HCT116 (cell line): ENCODE data around the gene ST7. TPM values are rescaled to one million over a fixed set of nuclear protein-coding genes. Genes with fewer than 3 reads are reported as not detected.

ENCODE experiments used
- ATAC-seq: fragments of 200-7000 bp; cut with Tn5 transposase; 2 replicates; pipeline ENCODE4 v1.9.1; 2020; ENCODE audit warnings: mild to moderate bottlenecking, moderate library complexity
- BruUV-seq: library from RNA; stranded (reverse); fragments of 400-500 nt; replicated peaks from 2 replicates; lab custom pipeline; 2021; lab: Mats Ljungman, UMichigan
- CTCF ChIA-PET: fragments of 300-600 bp; sonication (Branson Sonifier 250); formaldehyde crosslinking; loops from one replicate; lab custom pipeline; 2021; ENCODE audit warnings: antibody characterized with exemption; lab: Charles Lee
- POLR2A ChIA-PET: fragments of 300-600, 350-600 bp; sonication (Branson Sonifier 250); formaldehyde crosslinking; loops from one replicate; lab custom pipeline; 2021; ENCODE audit warnings: antibody characterized with exemption; lab: Charles Lee
- RAD21 ChIA-PET, 2 experiments: fragments of 300-600 bp; sonication (Branson Sonifier 250); formaldehyde crosslinking; loops; one replicate each; lab custom pipeline; 2023; ENCODE audit warnings: low total read pairs in 2 of 2; ENCODE audit not compliant: uncharacterized antibody in 2 of 2, unreplicated experiment in 2 of 2, low non-redundant PET in 1 of 2; lab: Charles Lee
- DNase-seq: peaks from one replicate; pipeline ENCODE4 v3.0.0-alpha.2; 2010; ENCODE audit warnings: low read depth, low spot score
- H2AFZ ChIP-seq: fragments of 200-600 bp; shearing (Covaris generic), sonication (generic); 2 replicates; pipeline ENCODE4 v1.6.1; 2017; ENCODE audit warnings: low read depth, mixed run types, mixed read lengths, antibody characterized with exemption, low read length; ENCODE audit not compliant: poor library complexity, severe bottlenecking
- H3K27ac ChIP-seq: 2 replicates; pipeline ENCODE4 v1.5.1; 2012; ENCODE audit warnings: low read depth, low read length
- H3K27me3 ChIP-seq: fragments of 200-600 bp; sonication (generic); 2 replicates; pipeline ENCODE4 v1.6.1; 2016; ENCODE audit warnings: mixed run types, low read length, mixed read lengths; ENCODE audit not compliant: insufficient read depth
- H3K36me3 ChIP-seq, 2 experiments: fragments of 200-500 bp in 1 of 2; fragments of 200-600 bp in 1 of 2; sonication (Bioruptor generic) in 1 of 2; sonication (generic) in 1 of 2; 2 replicates each; pipeline versions ENCODE4 v1.5.1 to v1.6.1; 2014 to 2016; ENCODE audit warnings: low read length in 2 of 2, inconsistent platforms in 1 of 2, mixed read lengths in 1 of 2, mixed run types in 1 of 2; ENCODE audit not compliant: insufficient read depth in 2 of 2, control insufficient read depth in 1 of 2
- H3K4me1 ChIP-seq, 2 experiments: fragments of 200-600 bp in 1 of 2; sonication (generic) in 1 of 2; 2 replicates each; pipeline versions ENCODE4 v1.5.1 to v1.6.1; 2012 to 2017; ENCODE audit warnings: low read length in 2 of 2, inconsistent platforms in 1 of 2, mild to moderate bottlenecking in 1 of 2, mixed read lengths in 1 of 2, mixed run types in 1 of 2, moderate library complexity in 1 of 2; ENCODE audit not compliant: insufficient read depth in 2 of 2, control insufficient read depth in 1 of 2
- H3K4me2 ChIP-seq: fragments of 200-600 bp; sonication (generic); 2 replicates; pipeline ENCODE4 v1.6.1; 2017; ENCODE audit warnings: mixed run types, low read length, mixed read lengths
- H3K4me3 ChIP-seq, 2 experiments: fragments of 200-600 bp in 1 of 2; sonication (generic) in 1 of 2; replicated peaks in 1 of 2; 2 replicates each; pipeline ENCODE4 v1.5.1; 2011 to 2016; ENCODE audit warnings: low read length in 2 of 2, control low read depth in 1 of 2, low read depth in 1 of 2, mild to moderate bottlenecking in 1 of 2, mixed read lengths in 1 of 2, mixed run types in 1 of 2
- H3K79me2 ChIP-seq: fragments of 200-600 bp; sonication (generic); 2 replicates; pipeline ENCODE4 v1.6.1; 2017; ENCODE audit warnings: mild to moderate bottlenecking, mixed run types, low read length, moderate library complexity, mixed read lengths; ENCODE audit not compliant: insufficient read depth
- H3K9ac ChIP-seq: fragments of 200-600 bp; sonication (generic); 2 replicates; pipeline ENCODE4 v1.6.1; 2016; ENCODE audit warnings: low read length, mixed read lengths
- H3K9me2 ChIP-seq: fragments of 200-600 bp; sonication (generic), shearing (Covaris generic); 2 replicates; pipeline ENCODE4 v1.6.1; 2017; ENCODE audit warnings: mixed run types, mild to moderate bottlenecking, moderate library complexity; ENCODE audit not compliant: insufficient read depth
- H3K9me3 ChIP-seq, 2 experiments: fragments of 200-500 bp in 1 of 2; fragments of 200-600 bp in 1 of 2; sonication (Bioruptor generic) in 1 of 2; sonication (generic) in 1 of 2; 2 replicates each; pipeline ENCODE4 v1.6.1; 2014 to 2017; ENCODE audit warnings: low read length in 2 of 2, mixed read lengths in 2 of 2, inconsistent platforms in 1 of 2, low read depth in 1 of 2, mild to moderate bottlenecking in 1 of 2, mixed run types in 1 of 2, moderate library complexity in 1 of 2; ENCODE audit not compliant: control insufficient read depth in 1 of 2, insufficient read depth in 1 of 2
- H4K20me1 ChIP-seq: fragments of 200-600 bp; sonication (generic), shearing (Covaris generic); 2 replicates; pipeline ENCODE4 v1.6.1; 2017; ENCODE audit warnings: mixed run types, mild to moderate bottlenecking, moderate library complexity; ENCODE audit not compliant: insufficient read depth
- CEBPB ChIP-seq: IDR thresholded peaks from 2 replicates; pipeline ENCODE4 v1.6.1; 2012; ENCODE audit warnings: low read depth
- EGR1 ChIP-seq: IDR thresholded peaks from 2 replicates; pipeline ENCODE4 v1.6.1; 2012; ENCODE audit warnings: low read depth
- ELF1 ChIP-seq: IDR thresholded peaks from 2 replicates; pipeline ENCODE4 v1.6.1; 2012; ENCODE audit warnings: low read depth, borderline replicate concordance
- EZH2 ChIP-seq: fragments of 200-600 bp; sonication (generic); IDR thresholded peaks from 2 replicates; pipeline ENCODE4 v1.6.1; 2017; ENCODE audit warnings: antibody characterized with exemption, mixed run types
- EZH2phosphoT487 ChIP-seq: fragments of 200-600 bp; IDR thresholded peaks from 2 replicates; pipeline ENCODE4 v1.6.1; 2018; ENCODE audit warnings: antibody characterized with exemption, borderline replicate concordance
- FOSL1 ChIP-seq: IDR thresholded peaks from 2 replicates; pipeline ENCODE4 v1.6.1; 2012; ENCODE audit warnings: low read depth
- POLR2A ChIP-seq: IDR thresholded peaks from 2 replicates; pipeline ENCODE4 v1.7.0; 2011; ENCODE audit warnings: borderline replicate concordance; ENCODE audit not compliant: insufficient read depth, insufficient read length; ENCODE audit errors: extremely low read depth
- POLR2AphosphoS5 ChIP-seq: IDR thresholded peaks from 2 replicates; pipeline ENCODE4 v1.6.1; 2011; ENCODE audit warnings: mild to moderate bottlenecking, low read depth, low read length, moderate library complexity
- RAD21 ChIP-seq: IDR thresholded peaks from 2 replicates; pipeline ENCODE4 v1.6.1; 2012; ENCODE audit warnings: low read depth, mild to moderate bottlenecking
- SP1 ChIP-seq: IDR thresholded peaks from 2 replicates; pipeline ENCODE4 v1.6.1; 2012; ENCODE audit warnings: low read depth
- SRF ChIP-seq: IDR thresholded peaks from 2 replicates; pipeline ENCODE4 v1.6.1; 2012; ENCODE audit warnings: low read depth
- intact Hi-C: fragments of 100-400 bp; cut with micrococcal nuclease; formaldehyde crosslinking; loops from 2 replicates; pipeline ENCODE4 v1.10.0; 2022
- total RNA-seq: library from RNA; stranded (reverse); gene quantifications from one replicate; pipeline ENCODE4 v1.2.1, GENCODE V29; 2021; ENCODE audit not compliant: unreplicated experiment
- TF ChIP-seq, protein P1 (sequence below), 3 experiments: fragments of 200-600 bp in 1 of 3; sonication (generic) in 1 of 3; IDR thresholded peaks in 2 of 3; conservative IDR thresholded peaks in 1 of 3; 2 replicates each; pipeline ENCODE4 v1.5.1; 2012 to 2017; ENCODE audit warnings: low read depth in 2 of 3, low read length in 2 of 3, antibody characterized with exemption in 1 of 3, borderline replicate concordance in 1 of 3, control low read depth in 1 of 3, mild to moderate bottlenecking in 1 of 3, mixed read lengths in 1 of 3, mixed run types in 1 of 3, moderate library complexity in 1 of 3; ENCODE audit not compliant: insufficient read depth in 1 of 3
- TF ChIP-seq, protein P2 (sequence below): IDR thresholded peaks from 2 replicates; pipeline ENCODE4 v1.6.1; 2012
- TF ChIP-seq, protein P3 (sequence below): IDR thresholded peaks from 2 replicates; pipeline ENCODE4 v1.6.1; 2011; ENCODE audit warnings: mild to moderate bottlenecking, low read length, moderate library complexity; ENCODE audit not compliant: insufficient replicate concordance; ENCODE audit errors: extremely low read depth

The ST7 gene
- total RNA-seq, 1 experiment from 2014 or later: 12.6 TPM

DNA sequence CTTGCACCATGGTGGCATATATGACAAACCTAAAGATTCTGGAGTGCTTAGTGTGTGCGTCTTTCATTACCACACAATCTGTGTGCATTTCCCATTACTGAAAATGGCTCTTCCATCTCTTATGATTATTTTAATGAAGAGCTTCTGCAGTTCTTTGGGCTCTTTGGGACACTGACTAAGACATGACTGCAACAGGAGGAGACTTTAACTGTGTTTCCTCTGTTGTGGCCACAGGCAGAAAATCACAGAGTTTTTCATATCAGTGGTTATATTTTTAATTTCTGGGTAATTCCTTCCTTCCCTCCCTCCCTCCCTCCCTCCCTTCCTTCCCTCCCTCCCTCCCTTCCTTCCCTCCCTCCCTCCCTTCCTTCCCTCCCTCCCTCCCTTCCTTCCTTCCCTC lies 311.4 kb downstream of the ST7 start:
- peaks cover 0 to 7% of the 10 kb centered on the region in 2 experiments; a peak in 1 of 4 replicates for H3K4me1 ChIP-seq
- H3K27ac ChIP-seq: no peak overlapping the region
- no peak overlapping the region for H3K4me3 ChIP-seq
- 0 out of 2 replicates have a peak, but pooled peaks cover 4% of the 10 kb centered on the region for H3K9me2 ChIP-seq
- H3K9ac ChIP-seq: no peak overlapping the region
- no peak overlapping the region for H2AFZ ChIP-seq
- H3K9me3 ChIP-seq: no peaks in the 10 kb centered on the region
- intact Hi-C loops: no loop called here
- TF ChIP-seq, protein P1, sequence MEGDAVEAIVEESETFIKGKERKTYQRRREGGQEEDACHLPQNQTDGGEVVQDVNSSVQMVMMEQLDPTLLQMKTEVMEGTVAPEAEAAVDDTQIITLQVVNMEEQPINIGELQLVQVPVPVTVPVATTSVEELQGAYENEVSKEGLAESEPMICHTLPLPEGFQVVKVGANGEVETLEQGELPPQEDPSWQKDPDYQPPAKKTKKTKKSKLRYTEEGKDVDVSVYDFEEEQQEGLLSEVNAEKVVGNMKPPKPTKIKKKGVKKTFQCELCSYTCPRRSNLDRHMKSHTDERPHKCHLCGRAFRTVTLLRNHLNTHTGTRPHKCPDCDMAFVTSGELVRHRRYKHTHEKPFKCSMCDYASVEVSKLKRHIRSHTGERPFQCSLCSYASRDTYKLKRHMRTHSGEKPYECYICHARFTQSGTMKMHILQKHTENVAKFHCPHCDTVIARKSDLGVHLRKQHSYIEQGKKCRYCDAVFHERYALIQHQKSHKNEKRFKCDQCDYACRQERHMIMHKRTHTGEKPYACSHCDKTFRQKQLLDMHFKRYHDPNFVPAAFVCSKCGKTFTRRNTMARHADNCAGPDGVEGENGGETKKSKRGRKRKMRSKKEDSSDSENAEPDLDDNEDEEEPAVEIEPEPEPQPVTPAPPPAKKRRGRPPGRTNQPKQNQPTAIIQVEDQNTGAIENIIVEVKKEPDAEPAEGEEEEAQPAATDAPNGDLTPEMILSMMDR (IDR thresholded peaks at IDR 0.05 in 2 of 3, conservative IDR thresholded peaks at IDR 0.05 in 1 of 3; ENCODE audit: borderline replicate concordance in 1 of 3, insufficient read depth in 1 of 3, low read depth in 2 of 3, low read length in 2 of 3): no peak
- TF ChIP-seq, protein P2, sequence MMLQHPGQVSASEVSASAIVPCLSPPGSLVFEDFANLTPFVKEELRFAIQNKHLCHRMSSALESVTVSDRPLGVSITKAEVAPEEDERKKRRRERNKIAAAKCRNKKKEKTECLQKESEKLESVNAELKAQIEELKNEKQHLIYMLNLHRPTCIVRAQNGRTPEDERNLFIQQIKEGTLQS: no peak
- TF ChIP-seq, protein P3, sequence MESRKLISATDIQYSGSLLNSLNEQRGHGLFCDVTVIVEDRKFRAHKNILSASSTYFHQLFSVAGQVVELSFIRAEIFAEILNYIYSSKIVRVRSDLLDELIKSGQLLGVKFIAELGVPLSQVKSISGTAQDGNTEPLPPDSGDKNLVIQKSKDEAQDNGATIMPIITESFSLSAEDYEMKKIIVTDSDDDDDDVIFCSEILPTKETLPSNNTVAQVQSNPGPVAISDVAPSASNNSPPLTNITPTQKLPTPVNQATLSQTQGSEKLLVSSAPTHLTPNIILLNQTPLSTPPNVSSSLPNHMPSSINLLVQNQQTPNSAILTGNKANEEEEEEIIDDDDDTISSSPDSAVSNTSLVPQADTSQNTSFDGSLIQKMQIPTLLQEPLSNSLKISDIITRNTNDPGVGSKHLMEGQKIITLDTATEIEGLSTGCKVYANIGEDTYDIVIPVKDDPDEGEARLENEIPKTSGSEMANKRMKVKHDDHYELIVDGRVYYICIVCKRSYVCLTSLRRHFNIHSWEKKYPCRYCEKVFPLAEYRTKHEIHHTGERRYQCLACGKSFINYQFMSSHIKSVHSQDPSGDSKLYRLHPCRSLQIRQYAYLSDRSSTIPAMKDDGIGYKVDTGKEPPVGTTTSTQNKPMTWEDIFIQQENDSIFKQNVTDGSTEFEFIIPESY: no peak
- TF ChIP-seq ELF1 (no peak), FOSL1 (no peak), POLR2AphosphoS5 (no peak), EZH2phosphoT487 (no peak), EZH2 (no peak), EGR1 (no peak), CEBPB (no peak), RAD21 (no peak), SRF (no peak), SP1 (no peak), POLR2A (no peak)
- TF ChIP-seq, all 23 proteins: peak for 0
- Histone ChIP-seq H3K27me3 (no peaks in the 10 kb centered on the region), H3K4me2 (no peak overlapping the region), H4K20me1 (no peaks in the 10 kb centered on the region), H3K79me2 (no peaks in the 10 kb centered on the region), H3K36me3 (no peaks in the 10 kb centered on the region)
- ChIA-PET RAD21 (no interaction called here), POLR2A (no interaction called here), CTCF (no interaction called here)
- ATAC-seq: no peak
- no peak for DNase-seq
- no TSS peak for BruUV-seq
